HG03520 (cell line): ENCODE results near the gene ZNF595.
"Not testable (repeated sequence)": the region's sequence is repeated elsewhere in the genome, so short reads cannot be mapped to it uniquely, and the experiment has no call there.

Experiments used
- ATAC-seq: cut with Tn5 transposase; IDR thresholded peaks from one replicate; pipeline ENCODE4 v1.9.1; 2021; ENCODE audit warnings: mild to moderate bottlenecking, moderate library complexity; ENCODE audit not compliant: unreplicated experiment

Gene ZNF595

DNA sequence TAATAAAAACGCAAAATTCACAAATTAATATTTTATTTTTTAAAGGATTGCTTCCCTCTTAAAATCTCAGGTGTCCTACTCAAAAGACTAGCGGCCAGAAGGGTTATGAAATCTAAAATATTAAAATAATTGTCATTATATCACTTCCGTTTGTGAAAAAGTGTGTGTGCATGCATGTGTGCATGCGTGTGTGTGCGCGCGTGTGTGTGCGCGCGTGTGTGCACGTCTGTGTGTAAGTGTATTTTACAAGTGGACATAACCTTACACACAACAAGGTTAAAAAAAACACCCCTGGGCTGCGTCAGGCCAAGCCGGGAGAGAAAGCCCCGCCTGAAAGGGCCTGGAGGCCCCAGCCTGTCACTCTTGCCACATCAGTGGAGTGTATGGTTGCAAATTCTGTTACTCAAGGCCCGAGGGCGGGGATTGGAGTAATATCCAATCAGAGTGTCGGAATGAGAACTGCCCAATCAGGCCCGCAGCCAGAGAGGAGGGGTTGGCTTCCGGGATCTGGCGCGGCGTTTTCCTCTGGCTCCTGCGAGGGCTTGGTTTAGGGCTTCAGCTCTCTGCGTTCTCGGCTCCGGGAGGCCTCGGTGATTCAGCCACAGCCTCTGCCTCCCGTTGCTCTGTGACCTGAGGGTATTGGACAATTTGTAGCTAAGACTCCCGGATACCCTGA is at the start of gene ZNF595:
ZNF595 (plus strand) TSS at position 518 of the 676 bp plus-strand sequence. CDS start 168 bp downstream, outside the sequence.
- not testable (repeated sequence) for ATAC-seq

DNA sequence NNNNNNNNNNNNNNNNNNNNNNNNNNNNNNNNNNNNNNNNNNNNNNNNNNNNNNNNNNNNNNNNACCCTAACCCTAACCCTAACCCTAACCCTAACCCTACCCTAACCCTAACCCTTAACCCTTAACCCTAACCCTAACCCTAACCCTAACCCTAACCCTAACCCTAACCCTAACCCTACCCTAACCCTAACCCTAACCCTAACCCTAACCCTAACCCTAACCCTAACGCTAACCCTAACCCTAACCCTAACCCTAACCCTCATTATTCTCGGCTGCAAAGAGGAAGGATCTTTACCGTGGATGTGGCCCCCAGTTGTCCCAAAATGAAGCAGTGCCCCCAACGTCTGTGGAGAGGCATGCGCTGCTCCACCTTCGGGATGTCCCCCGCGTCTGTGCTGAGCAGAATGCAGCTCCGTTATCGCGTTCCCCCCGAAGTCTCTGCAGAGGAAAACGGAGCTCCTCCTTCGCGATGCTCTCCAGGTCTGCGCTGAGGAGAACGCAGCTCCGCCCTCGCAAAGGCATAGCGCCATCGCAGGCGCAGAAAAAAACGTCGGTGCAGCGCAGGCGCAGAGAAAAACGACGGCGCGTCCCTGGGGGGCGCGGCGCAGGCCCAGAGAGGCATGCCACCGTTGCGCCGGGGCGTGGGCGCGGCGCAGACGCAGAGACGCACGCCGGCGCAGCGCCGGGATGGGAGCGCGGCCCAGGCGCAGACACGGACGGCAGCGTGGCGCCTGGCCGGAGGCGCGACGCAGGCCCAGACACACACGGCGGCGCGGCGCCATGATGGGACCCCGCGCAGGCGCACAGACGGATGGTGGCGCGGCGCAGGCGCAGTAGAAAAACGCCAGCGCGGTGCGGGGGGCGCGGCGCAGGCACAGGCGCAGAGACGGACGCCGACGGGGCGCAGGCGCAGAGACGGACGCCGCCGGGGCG is 42.9 kb upstream of the ZNF595 start:
- not testable (repeated sequence) for ATAC-seq

DNA sequence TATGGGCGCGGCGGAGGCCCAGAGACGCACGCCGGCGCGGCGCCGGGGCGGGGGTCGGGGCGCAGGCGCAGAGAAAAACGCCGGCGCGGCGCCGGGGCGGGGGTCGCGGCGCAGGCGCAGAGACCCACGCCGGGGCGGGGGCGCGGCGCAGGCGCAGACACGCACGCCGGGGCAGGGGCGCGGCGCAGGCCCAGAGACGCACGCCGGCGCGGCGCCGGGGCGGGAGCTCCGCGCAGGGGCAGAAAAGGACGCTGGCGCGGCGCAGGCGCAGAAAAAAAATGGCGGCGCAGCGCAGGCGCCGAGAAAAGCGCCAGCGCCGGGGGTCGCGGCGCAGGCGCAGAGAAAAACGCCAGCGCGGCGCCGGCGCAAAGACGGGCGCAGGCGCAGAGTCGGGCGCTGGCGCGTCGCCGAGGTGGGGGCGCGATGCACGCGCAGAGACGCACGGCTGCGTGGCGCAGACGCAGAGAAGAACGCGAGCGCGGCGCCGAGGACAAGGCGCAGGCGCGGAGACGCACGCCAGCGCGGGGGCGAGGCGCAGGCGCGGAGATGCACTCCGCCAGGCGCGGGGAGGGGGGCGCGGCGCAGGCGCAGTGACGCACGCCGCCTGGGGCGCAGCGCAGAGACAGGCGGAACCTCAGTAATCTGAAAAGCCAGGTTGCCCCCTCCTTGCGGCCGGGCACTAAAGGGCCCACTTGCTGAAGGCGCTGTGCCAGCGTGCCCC is 41.9 kb upstream of the ZNF595 start:
- ATAC-seq = not testable (repeated sequence)

DNA sequence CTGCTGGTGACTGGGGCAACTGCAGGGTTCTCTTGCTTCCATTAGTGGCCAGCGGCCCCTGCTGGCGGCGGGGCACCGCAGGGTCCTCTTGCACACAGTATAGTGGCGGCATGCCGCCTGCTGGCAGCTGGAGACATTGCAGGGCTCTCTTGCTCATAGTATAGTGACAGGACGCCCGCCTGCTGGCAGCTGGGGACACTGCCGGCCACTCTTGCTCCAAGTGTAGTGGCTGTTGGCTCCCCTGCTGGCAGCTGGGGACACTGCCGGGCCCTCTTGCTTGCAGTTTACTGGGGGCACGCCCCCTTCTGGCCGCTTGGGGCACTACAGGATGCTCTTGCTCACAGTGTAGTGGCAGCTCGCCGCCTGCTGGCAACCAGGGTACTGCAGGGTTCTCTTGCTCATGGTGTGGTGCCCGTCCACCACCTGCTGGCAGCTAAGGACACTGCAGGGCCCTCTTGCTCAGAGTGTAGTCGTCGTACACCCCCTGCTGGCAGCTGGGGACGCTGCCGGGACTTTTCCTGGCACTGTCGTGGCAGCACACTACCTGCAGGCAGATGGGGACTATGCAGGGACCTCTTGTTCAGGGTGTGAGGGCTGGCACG is 41.2 kb upstream of the ZNF595 start:
- not testable (repeated sequence) for ATAC-seq

DNA sequence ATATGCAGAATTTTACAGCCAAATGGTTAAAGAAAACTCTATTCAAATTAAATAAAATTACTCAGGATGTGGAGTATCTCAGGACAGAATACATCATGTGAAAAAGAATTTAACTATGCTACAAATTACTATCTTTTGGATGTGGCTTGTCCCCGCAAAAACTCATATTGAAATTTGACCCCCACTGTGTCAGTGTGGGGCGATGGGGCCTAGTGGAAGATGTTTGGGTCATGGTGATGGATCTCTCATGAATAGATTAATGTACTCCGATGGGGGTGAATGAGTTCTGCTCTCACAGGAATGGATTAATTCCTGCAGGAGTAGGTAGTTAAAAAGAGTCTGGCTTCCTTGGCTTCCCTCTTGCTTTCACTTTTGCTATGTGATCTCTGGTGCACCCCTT is 35.0 kb upstream of the ZNF595 start:
- ATAC-seq = not testable (repeated sequence)

DNA sequence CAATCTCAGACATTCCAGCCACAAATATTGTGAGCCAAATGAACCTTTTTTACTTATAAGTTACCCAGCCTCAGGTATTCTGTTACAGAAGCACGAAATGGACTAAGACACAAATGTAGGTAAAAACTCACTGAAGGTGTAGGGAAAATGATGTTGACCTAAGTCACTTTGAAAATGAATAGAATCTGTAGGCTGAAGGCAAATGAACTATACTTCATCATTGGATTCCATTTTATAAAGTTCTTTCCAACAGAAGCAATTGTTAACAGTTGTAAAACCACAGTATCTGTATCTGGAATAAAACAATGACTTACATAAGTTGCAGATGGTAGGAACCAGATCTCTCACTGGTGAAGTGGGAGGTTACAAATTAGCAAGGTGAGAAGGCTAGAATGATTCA is 34.5 kb upstream of the ZNF595 start:
- not testable (repeated sequence) for ATAC-seq

DNA sequence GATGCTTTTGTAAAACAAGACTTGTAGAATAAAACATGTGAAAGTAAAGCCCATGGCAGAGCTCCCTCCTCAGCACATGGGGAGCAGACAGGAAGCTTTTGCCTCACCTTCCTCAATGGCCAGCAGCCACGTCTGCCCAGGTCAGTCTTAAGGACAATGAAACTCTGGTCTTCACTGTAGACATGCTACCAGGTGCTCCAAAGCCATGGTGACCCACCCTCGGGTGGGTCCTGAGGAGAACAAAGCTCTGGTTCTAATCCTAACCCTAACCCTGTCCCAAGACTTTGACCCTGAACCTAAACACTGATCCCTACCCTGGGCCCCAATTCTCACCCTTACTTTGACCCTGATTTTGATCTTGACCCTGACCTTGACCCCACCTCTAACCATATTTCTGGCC is 30.2 kb upstream of the ZNF595 start:
- ATAC-seq = not testable (repeated sequence)

DNA sequence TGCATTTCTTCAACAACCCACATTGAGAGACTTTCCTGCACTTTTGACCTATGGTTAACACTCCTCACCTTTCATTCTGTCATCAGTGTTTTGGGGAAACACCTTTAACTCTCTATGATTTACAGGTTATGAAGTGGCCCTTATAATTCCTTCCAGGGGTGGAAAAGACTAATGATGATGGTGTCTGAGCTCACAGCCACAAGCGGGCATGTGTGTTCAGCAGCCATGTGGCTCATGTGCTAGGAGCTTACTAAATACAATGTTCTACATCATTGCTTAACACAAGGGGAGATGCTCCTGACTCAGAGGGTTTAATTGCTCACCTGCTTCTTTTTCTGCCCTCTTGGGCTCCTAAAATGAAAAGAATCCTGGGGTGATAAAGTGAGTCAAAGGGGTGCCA is 28.8 kb upstream of the ZNF595 start:
- not testable (repeated sequence) for ATAC-seq

DNA sequence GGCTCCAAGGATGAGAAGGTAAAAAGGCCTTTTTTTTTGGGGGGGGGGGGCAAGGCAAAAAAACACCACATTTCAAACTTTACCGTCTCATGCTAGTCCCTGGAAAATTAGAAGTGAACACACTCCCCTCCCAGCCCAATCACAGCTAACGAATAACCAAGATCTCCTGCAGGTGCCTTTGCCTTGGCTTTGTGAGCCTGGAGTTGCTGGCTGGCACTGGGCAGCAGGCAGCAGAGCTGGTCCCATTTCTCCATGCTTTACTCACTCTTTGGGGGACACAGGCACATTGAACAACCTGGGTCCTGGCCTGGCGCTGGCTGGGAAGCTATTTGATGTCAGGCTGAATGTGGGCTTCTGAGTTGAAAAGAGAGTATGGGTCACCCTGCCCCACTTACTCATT is 25.6 kb upstream of the ZNF595 start:
- ATAC-seq = not testable (repeated sequence)

DNA sequence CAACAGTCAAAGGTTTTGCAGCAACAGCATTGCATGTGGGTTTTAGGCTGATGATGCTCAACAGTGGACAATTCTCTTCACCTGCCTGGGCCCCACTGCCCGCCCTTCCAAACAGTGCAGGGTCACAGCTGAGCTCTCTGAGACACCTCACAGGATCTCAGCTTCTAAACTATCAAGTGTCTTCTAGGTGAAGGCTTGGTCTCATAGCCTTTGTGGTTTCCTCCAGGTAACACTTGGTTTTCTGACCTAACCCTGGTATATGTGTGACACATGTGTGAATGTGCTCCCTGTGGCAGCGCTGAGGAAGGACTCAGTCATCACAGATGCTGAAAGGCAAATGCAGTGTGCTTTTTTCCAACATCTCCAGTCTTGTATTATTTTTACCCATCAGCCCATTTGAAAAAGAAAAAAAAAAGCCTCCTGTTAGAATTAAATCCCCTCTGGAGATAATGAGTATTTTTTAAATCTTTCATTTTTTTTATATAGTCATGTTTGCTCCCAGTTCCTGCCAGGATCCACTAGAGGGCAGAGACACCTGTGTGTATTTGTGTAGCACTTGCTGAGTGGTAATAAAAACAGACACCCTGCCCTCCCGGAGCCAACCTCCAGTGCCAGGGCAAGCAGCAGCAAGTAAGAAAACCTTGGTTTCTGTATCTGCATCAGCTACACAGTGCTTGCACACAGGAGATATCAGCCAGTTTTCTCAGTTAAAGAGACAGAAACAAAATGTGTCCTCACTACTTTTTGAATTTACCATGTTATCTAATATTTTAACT is 24.2 kb upstream of the ZNF595 start:
- ATAC-seq = not testable (repeated sequence)

DNA sequence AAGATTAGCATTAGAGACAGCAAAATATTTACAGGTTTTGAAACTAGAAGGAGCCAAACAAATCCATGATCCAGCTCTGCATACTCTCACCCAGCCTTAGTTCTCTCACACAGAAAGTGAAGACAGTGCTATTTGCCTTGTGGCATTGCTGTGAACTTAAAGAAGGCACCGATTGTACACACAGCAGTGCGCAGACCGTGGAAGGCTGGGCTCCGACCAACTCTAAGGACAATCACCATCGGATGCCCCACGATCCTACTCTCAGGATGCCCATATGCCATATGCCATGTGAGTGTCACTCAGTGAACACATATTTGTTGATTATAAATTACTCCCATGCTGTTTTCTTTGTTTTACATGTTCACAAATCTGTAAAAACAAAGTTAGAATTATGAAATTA is 19.8 kb upstream of the ZNF595 start:
- ATAC-seq = not testable (repeated sequence)

DNA sequence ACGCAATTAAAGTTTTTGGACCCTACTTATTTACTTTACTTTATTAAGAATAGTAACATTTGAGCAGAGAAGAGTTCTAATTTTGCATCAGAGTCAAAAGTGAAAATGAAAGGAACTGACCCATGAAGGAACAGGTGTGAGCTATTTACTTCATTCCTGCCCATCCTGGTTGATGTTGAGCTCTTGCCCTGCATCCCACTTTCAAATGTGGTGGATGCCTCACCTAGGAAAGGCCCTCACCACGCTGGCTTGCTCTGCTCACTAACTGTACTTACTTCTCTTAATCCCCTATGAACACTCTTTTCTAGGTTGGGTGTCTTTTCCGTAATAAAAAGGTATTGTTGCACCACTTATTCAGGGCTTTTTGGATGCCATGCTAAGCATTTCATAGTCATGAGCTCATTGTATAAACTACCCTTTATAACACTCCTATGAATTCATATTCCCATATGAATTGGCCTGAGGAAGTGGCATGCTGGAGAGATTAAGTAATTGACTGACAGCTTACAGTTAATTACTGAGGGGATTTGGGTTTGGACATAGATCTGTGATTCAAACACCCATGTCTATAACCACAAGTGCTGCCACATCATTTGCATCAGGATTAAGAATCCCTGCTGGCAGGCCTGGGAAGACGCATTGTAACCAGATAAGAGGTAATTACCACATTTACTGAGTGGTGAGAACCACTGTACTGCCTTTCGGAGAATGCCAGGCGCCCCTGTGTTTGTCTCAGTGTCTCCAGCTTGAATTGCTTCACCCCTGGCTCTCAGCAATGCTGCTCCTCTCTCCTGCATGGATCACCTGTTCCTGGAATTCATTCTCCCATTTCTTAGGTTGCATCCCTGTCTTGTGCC is 16.3 kb upstream of the ZNF595 start:
- ATAC-seq = not testable (repeated sequence)

DNA sequence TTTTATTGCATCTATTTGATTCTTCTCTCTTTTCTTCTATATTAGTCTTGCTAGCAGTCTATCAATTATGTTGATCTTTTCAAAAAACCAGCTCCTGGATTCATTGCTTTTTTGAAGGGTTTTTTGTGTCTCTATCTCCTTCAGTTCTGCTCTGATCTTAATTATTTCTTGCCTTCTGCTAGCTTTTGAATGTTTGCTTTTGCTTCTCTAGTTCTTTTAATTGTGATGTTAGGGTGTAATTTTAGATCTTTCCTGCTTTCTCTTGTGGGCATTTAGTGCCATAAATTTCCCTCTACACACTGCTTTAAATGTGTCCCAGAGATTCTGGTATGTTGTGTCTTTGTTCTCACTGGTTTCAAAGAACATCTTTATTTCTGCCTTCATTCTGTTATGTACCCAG is 14.9 kb upstream of the ZNF595 start:
- ATAC-seq = not testable (repeated sequence)

DNA sequence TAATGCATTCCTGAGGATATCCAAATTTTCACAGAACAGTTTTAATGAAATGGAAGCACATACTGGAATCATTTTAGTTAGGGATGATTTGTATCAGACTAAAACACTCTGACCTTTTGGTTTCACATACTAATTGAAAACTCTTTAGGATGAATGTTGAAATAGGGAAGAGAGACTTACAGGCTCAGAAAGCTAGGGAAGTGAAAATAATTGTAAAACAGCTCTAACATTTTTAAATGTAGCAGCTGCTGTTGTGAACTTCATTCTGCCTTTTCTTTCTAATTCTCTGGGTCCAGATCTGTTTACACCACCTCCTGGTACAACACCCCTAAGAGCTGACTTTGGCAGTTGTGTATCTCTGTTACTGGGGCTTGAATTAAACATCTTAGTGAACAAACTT is 9.7 kb upstream of the ZNF595 start:
- ATAC-seq = not testable (repeated sequence)

DNA sequence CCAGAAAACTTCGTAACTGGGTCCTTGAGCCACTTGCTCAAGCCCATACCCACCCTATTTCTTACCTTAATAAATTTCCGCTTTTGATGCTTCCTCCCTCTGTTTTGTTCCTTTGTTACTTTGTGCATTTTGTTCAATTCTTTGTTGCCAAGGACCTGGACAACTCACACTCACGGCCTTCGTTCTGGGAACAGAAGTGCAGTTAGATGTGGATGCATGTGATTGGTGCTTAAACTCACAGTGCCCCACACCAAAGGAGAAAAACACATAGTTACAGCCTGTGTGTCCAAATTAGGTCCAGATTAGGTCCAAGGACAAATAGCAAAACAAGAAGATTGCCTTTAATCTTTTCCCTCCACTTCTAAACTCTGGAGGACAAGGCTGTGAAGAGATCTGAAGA is 1.9 kb upstream of the ZNF595 start:
- not testable (repeated sequence) for ATAC-seq

DNA sequence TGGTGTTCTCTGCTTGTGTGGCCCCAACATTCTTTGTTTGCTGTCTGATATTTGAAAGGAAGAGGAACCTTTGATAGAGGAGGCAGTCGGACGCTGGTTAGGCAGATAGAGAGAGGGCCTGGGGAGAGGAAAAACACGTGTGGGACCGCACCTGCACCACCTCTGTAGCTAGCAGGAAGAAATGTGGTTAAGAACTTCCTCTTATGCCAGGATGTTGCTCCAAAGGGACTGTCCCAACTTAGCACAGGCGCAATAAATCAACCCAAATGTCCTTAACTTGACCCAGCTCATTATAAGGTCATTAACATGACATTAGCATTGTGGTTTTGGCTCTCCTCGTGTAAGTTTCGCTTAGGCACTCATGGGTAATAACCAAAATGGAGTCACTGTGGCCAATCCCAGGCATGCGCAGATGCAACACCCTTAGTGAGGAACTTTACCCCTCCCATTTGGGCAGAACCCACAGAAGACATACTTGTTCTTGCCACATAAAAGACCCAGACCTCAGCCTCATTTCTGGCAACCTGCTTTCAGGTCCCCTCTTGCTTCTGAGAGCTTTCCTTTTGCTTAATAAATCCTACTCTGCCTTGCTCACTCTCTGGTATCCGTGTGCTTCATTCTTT is 1.4 kb upstream of the ZNF595 start:
- ATAC-seq = not testable (repeated sequence)

DNA sequence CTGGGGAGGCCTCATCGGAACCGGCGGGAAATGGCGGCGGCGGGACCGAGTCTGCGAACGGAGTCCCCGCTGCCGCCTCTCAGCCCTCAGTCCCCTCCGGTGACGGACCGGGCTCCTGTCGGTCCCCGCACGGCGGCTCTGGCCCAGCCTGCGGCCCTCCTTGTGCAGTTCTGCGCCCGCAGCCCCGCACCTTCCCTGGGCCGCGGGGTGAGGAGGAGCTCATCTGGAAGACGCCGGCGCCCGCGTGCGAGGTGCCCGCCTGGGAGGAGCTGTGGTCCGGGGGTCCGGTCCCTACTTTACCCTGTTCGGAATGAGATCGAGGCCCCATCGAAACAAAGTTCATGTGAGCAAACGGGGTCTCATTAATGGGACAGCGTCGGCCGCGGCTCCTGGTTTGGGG is 400 bp downstream of the ZNF595 start:
- ATAC-seq = not testable (repeated sequence)

DNA sequence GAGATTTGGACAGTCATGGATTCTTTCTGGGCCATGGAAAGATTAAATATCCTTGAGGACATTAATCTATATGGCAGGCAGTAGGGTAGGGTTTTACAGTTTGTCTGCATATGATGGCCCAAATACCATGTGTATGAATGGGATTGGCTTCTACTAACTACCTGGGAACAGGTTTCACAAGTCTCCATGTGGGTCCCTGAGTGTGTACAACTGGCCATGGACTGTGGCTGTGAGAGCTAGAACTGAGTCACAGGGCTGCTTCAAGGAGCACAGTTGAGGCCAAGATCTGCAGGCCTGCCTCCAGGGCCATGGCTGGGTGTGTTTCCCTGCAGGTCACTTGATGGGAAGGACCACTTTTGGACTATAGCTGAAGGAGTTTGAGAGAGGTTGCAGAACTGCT is 11.6 kb downstream of the ZNF595 start:
- not testable (repeated sequence) for ATAC-seq

DNA sequence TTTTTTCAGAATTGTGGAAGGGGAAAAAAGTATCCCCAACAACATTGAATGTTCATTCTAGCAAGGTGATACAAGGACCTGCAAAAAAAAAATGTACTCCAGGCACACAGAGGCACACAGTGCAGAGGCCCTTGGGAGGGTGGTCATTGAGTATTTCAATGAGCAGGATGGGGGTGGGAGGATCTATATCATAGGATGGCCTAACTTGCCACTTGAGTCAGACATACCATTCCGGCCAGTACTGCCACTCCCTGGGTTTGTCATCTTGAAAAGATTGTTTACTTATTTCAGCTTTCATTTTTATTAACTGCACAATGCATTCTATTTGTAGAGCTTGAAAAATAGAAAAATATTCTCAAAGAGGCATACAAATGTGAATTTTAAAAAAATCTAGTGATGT is 18.7 kb downstream of the ZNF595 start:
- no peak for ATAC-seq
